KMS-11 (cell line): ENCODE measurements around the gene FOXO1.

ENCODE experiments used
- H2AFZ ChIP-seq: fragments of 200-600 bp; sonication (generic); 2 replicates; pipeline ENCODE4 v1.6.1; 2016; ENCODE audit warnings: antibody characterized with exemption, mixed run types, low read depth
- H3K27ac ChIP-seq: fragments of 200-600 bp; sonication (generic); 2 replicates; pipeline ENCODE4 v1.6.1; 2016; ENCODE audit warnings: mild to moderate bottlenecking, mixed run types
- H3K27me3 ChIP-seq: fragments of 200-600 bp; sonication (generic); 2 replicates; pipeline ENCODE4 v1.6.1; 2017; ENCODE audit warnings: mild to moderate bottlenecking, low read depth, mixed run types, moderate library complexity; ENCODE audit not compliant: insufficient read depth
- H3K36me3 ChIP-seq: fragments of 200-600 bp; sonication (generic); 2 replicates; pipeline ENCODE4 v1.6.1; 2017; ENCODE audit warnings: mild to moderate bottlenecking, mixed run types; ENCODE audit not compliant: insufficient read depth
- H3K4me1 ChIP-seq: fragments of 200-600 bp; sonication (generic); 2 replicates; pipeline ENCODE4 v1.6.1; 2016; ENCODE audit warnings: mild to moderate bottlenecking, low read depth, mixed run types; ENCODE audit not compliant: poor library complexity, severe bottlenecking
- H3K4me2 ChIP-seq: fragments of 200-600 bp; sonication (generic); 2 replicates; pipeline ENCODE4 v1.7.0; 2016; ENCODE audit warnings: mild to moderate bottlenecking, mixed run types
- H3K4me3 ChIP-seq: fragments of 200-600 bp; sonication (generic); IDR thresholded peaks from 2 replicates; pipeline ENCODE4 v1.6.1; 2017; ENCODE audit warnings: low read depth, low read length, mixed read lengths; ENCODE audit not compliant: insufficient read depth
- H3K79me2 ChIP-seq: fragments of 200-600 bp; sonication (generic); 2 replicates; pipeline ENCODE4 v1.6.1; 2016; ENCODE audit warnings: low read depth, mixed run types; ENCODE audit not compliant: insufficient read depth
- H3K9ac ChIP-seq: fragments of 200-600 bp; sonication (generic); 2 replicates; pipeline ENCODE4 v1.6.1; 2016; ENCODE audit warnings: mild to moderate bottlenecking, mixed run types
- H4K20me1 ChIP-seq: fragments of 200-600 bp; sonication (generic); 2 replicates; pipeline ENCODE4 v1.6.1; 2016; ENCODE audit warnings: mild to moderate bottlenecking, mixed run types; ENCODE audit not compliant: insufficient read depth
- TF ChIP-seq, protein P1 (sequence below): fragments of 200-600 bp; sonication (generic); conservative IDR thresholded peaks from 2 replicates; pipeline ENCODE4 v1.6.1; 2017; ENCODE audit warnings: low read depth, mild to moderate bottlenecking, antibody characterized with exemption, low read length, moderate library complexity, mixed read lengths

The FOXO1 gene

DNA sequence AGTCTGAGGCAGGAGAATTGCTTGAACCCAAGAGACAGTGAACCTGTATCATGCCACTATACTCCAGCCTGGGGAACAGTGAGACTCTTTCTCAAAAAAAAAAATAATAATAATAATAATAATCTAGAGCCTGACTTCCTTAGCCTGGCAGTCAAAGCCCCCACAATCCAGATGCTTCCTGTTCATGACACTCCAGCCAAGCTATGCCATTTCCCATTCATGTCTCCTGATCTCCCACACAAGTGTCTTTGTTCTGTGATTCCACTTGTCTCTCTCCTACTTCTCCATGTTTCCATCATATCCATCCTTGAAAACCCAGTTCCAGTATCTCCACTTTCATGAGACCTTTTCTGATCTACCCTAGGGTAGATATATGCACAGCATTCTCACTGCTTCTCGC lies 150.7 kb downstream of the FOXO1 start:
- no peak overlapping the region for H3K4me2 ChIP-seq
- TF ChIP-seq, protein P1, sequence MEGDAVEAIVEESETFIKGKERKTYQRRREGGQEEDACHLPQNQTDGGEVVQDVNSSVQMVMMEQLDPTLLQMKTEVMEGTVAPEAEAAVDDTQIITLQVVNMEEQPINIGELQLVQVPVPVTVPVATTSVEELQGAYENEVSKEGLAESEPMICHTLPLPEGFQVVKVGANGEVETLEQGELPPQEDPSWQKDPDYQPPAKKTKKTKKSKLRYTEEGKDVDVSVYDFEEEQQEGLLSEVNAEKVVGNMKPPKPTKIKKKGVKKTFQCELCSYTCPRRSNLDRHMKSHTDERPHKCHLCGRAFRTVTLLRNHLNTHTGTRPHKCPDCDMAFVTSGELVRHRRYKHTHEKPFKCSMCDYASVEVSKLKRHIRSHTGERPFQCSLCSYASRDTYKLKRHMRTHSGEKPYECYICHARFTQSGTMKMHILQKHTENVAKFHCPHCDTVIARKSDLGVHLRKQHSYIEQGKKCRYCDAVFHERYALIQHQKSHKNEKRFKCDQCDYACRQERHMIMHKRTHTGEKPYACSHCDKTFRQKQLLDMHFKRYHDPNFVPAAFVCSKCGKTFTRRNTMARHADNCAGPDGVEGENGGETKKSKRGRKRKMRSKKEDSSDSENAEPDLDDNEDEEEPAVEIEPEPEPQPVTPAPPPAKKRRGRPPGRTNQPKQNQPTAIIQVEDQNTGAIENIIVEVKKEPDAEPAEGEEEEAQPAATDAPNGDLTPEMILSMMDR, result no peak
- H3K4me1 ChIP-seq, result no peaks in the 10 kb centered on the region
- no peak overlapping the region for H3K27ac ChIP-seq
- H3K36me3 ChIP-seq, result no peaks in the 10 kb centered on the region
- no peaks in the 10 kb centered on the region for H3K27me3 ChIP-seq
- H4K20me1 ChIP-seq, result no peaks in the 10 kb centered on the region
- H2AFZ ChIP-seq, result no peak overlapping the region
- no peak overlapping the region for H3K4me3 ChIP-seq
- no peak overlapping the region for H3K9ac ChIP-seq
- H3K79me2 ChIP-seq, result no peaks in the 10 kb centered on the region

DNA sequence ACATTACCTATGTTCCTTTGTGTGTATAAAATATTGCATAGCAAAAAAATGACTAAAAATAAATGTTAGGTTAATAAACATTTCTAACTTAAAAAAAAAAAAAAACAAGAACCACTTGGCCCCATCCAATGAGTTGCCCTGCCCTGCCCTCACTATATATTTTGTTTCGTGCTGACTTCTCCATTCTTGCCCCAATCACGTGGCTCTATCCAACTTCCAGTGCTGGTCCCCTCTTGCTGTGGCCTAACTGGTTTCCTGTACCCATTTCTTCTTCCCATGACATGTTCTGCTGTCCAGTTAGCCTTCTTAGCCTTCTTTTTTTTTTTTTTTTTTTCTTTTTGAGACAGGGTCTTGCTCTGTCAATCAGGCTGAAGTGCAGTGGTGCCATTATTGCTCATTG lies 151.6 kb downstream of the FOXO1 start:
- no peak overlapping the region for H3K27ac ChIP-seq
- H3K4me1 ChIP-seq, result no peaks in the 10 kb centered on the region
- H2AFZ ChIP-seq, result no peak overlapping the region
- no peak overlapping the region for H3K9ac ChIP-seq
- H3K4me3 ChIP-seq, result no peak overlapping the region
- TF ChIP-seq, protein P1, result no peak
- no peaks in the 10 kb centered on the region for H3K27me3 ChIP-seq
- H3K36me3 ChIP-seq, result no peaks in the 10 kb centered on the region
- H3K4me2 ChIP-seq, result no peak overlapping the region
- no peaks in the 10 kb centered on the region for H3K79me2 ChIP-seq
- H4K20me1 ChIP-seq, result no peaks in the 10 kb centered on the region

DNA sequence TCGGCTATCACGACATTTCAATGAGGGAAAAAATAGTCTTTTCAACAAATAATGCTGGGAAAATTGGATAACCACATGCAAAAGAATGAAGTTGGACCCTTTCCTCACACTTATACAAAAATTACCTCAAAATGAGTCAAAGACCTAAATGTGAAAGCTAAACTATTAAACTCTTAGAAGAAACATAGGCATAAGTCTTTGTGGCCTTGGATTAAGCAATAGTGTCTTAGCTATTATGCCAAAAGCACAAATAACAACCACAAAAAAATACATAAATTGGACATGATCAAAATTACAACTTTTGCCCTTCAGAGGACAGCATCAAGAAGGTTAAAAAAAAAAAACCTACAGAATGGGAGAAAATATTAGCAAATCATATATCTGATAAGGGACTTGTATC lies 156.6 kb downstream of the FOXO1 start:
- Histone ChIP-seq H3K79me2 (no peaks in the 10 kb centered on the region), H2AFZ (no peak overlapping the region), H3K36me3 (no peaks in the 10 kb centered on the region), H3K27ac (no peak overlapping the region), H3K9ac (no peak overlapping the region), H3K27me3 (no peaks in the 10 kb centered on the region), H3K4me2 (no peak overlapping the region), H3K4me3 (no peak overlapping the region), H4K20me1 (no peaks in the 10 kb centered on the region), H3K4me1 (no peaks in the 10 kb centered on the region)
- TF ChIP-seq, protein P1, result no peak

DNA sequence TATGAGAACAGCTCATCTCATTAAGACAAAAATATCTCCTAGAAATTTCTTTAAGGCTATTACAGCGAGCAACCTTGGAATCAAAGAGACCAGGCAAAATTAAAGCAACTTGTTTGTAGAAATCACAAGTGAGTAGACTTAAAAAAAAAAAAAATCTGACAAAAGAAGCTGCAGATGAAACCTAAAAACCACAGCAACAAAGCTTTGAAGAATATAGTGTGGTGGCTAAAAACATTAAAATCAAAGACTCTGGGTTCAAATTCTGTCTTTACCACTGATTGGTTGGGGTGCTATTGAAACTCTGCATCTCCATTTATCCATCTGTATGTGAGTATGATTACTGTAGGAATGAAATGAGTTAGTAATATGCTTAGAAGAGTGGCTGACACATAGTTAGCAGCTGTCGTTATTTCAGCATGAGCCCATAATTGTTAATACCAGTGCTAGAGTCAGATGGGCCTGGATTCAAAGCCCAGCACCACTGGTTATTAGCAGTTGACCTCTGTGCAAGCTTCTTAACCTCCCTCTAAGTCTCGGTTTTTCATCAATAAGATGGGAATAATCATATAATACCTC lies 157.6 kb downstream of the FOXO1 start:
- Histone ChIP-seq H3K4me3 (no peak overlapping the region), H3K4me1 (no peaks in the 10 kb centered on the region), H3K27ac (no peak overlapping the region), H3K36me3 (no peaks in the 10 kb centered on the region), H3K79me2 (no peaks in the 10 kb centered on the region), H2AFZ (no peak overlapping the region), H3K27me3 (no peaks in the 10 kb centered on the region), H3K9ac (no peak overlapping the region), H3K4me2 (no peak overlapping the region), H4K20me1 (no peaks in the 10 kb centered on the region)
- TF ChIP-seq, protein P1, result no peak
